Fibroblast of the aortic adventitia (primary cell): ENCODE measurements around the gene LY6G5C. TPM values are rescaled to one million over a fixed set of nuclear protein-coding genes. Genes with fewer than 3 reads are reported as not detected.

Source experiments
- DNase-seq: peaks from one replicate; pipeline ENCODE4 v3.0.0-alpha.2; 2010; ENCODE audit warnings: low read depth
- H3K4me3 ChIP-seq: 2 replicates; pipeline ENCODE4 v1.5.1; 2011; ENCODE audit warnings: low read depth, mild to moderate bottlenecking, control low read depth, low read length, moderate library complexity
- total RNA-seq: library from RNA; depleted of rRNA; stranded (reverse); fragments of >200 nt; gene quantifications from 2 replicates; pipeline ENCODE4 v1.2.3, GENCODE V29; 2012; ENCODE audit warnings: low replicate concordance
- TF ChIP-seq, protein P1 (sequence below): IDR thresholded peaks from 2 replicates; pipeline ENCODE4 v1.5.1; 2011; ENCODE audit warnings: mild to moderate bottlenecking, low read length, control low read depth, inconsistent platforms; ENCODE audit not compliant: insufficient read depth

The LY6G5C gene
- total RNA-seq, 1 donor = 1.1 TPM

- DNase-seq = no peak
- no peak within 1 kb of the TSS for H3K4me3 ChIP-seq
- TF ChIP-seq, protein P1, sequence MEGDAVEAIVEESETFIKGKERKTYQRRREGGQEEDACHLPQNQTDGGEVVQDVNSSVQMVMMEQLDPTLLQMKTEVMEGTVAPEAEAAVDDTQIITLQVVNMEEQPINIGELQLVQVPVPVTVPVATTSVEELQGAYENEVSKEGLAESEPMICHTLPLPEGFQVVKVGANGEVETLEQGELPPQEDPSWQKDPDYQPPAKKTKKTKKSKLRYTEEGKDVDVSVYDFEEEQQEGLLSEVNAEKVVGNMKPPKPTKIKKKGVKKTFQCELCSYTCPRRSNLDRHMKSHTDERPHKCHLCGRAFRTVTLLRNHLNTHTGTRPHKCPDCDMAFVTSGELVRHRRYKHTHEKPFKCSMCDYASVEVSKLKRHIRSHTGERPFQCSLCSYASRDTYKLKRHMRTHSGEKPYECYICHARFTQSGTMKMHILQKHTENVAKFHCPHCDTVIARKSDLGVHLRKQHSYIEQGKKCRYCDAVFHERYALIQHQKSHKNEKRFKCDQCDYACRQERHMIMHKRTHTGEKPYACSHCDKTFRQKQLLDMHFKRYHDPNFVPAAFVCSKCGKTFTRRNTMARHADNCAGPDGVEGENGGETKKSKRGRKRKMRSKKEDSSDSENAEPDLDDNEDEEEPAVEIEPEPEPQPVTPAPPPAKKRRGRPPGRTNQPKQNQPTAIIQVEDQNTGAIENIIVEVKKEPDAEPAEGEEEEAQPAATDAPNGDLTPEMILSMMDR = no peak
These were observed 25.7 kb upstream of the LY6G5C start, which contains the start of gene LY6G6F for GRCh38 chr6:31706599-31706998. LY6G6F (plus strand) TSS chr6:31706866; CDS start chr6:31706907, 41 bp downstream.

DNA sequence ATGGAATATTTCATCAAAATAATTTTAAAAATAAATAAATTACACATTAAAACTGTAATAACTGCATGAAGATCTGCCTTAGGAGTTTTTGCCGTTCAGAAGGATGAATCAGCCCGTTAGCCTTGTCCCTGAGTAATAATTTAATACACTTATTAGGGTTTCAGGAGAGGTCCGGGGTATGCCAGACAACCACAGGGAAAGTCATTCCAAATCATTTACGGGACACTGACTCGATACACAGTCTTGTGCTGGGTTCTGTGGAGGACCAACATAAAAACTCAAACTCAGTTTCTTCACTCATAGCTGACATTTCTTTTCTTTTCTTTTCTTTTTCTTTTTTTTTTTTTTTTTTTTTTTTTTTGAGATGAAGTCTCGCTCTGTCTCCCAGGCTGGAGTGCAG is 25.1 kb upstream of the LY6G5C start:
- DNase-seq = no peak
- TF ChIP-seq, protein P1 = no peak
- no peak overlapping the region for H3K4me3 ChIP-seq

- DNase-seq = peak; percentile 99
- peak within 1 kb of the TSS; percentile 98 for H3K4me3 ChIP-seq
- TF ChIP-seq, protein P1 = no peak
These were observed 22.2 kb upstream of the LY6G5C start, which contains the start of gene ABHD16A for GRCh38 chr6:31702819-31703716. ABHD16A (minus strand) TSS chr6:31703324; CDS start chr6:31703281, 43 bp downstream.

DNA sequence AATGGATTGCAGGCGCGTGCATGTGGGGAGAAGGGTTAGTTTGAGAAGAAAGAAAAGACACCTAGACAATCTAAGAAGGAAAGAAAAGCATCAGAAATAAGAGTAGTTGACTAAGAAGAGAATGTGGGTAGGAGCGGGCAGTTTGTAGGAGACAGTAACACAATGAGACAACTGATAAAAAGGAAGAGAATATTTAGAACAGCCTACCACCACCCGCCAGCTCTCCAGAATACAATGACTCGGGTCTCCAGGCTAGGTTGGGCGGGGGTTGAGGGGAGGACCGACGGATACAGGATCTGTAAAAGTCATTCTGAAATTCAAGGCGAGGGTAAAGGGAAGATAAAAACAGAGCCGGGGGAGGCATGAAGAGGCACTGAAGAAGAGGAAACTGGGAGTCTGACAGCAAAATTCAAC is 21.5 kb upstream of the LY6G5C start:
- H3K4me3 ChIP-seq = peak overlapping the region; percentile 98
- TF ChIP-seq, protein P1 = no peak
- no peak for DNase-seq

GRCh38 chr6:31701666-31702404 is 21.0 kb upstream of the LY6G5C start:
- TF ChIP-seq, protein P1 = no peak
- peak; percentile 49 for DNase-seq
- H3K4me3 ChIP-seq = peak overlapping the region; percentile 98

- no peak for DNase-seq
- TF ChIP-seq, protein P1 = no peak
- no peak overlapping the region for H3K4me3 ChIP-seq
These were observed 20.0 kb upstream of the LY6G5C start for GRCh38 chr6:31700740-31701401.
